ENCODE results near the gene TIMM50.

- TF ChIP-seq, protein P1, sequence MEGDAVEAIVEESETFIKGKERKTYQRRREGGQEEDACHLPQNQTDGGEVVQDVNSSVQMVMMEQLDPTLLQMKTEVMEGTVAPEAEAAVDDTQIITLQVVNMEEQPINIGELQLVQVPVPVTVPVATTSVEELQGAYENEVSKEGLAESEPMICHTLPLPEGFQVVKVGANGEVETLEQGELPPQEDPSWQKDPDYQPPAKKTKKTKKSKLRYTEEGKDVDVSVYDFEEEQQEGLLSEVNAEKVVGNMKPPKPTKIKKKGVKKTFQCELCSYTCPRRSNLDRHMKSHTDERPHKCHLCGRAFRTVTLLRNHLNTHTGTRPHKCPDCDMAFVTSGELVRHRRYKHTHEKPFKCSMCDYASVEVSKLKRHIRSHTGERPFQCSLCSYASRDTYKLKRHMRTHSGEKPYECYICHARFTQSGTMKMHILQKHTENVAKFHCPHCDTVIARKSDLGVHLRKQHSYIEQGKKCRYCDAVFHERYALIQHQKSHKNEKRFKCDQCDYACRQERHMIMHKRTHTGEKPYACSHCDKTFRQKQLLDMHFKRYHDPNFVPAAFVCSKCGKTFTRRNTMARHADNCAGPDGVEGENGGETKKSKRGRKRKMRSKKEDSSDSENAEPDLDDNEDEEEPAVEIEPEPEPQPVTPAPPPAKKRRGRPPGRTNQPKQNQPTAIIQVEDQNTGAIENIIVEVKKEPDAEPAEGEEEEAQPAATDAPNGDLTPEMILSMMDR (IDR thresholded peaks at IDR 0.05), result no peak
- TF ChIP-seq POLR2A (IDR thresholded peaks at IDR 0.05), result no peak
Measured at GRCh38 chr19:39531834-39532232, 51.2 kb downstream of the TIMM50 start.
